Measurements from ENCODE around the gene CCDC69.

- TF ChIP-seq, protein P1, sequence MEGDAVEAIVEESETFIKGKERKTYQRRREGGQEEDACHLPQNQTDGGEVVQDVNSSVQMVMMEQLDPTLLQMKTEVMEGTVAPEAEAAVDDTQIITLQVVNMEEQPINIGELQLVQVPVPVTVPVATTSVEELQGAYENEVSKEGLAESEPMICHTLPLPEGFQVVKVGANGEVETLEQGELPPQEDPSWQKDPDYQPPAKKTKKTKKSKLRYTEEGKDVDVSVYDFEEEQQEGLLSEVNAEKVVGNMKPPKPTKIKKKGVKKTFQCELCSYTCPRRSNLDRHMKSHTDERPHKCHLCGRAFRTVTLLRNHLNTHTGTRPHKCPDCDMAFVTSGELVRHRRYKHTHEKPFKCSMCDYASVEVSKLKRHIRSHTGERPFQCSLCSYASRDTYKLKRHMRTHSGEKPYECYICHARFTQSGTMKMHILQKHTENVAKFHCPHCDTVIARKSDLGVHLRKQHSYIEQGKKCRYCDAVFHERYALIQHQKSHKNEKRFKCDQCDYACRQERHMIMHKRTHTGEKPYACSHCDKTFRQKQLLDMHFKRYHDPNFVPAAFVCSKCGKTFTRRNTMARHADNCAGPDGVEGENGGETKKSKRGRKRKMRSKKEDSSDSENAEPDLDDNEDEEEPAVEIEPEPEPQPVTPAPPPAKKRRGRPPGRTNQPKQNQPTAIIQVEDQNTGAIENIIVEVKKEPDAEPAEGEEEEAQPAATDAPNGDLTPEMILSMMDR (conservative IDR thresholded peaks at IDR 0.05; ENCODE audit: low read length), result no peak
- TF ChIP-seq EZH2phosphoT487 (IDR thresholded peaks at IDR 0.05; ENCODE audit: borderline replicate concordance, low read depth, low read length), result no peak
Measured at GRCh38 chr5:151180291-151180690, 43.6 kb downstream of the CCDC69 start.

Measured in OCI-LY7 (cell line).